Upper lobe of right lung (tissue), 1 donor: ENCODE results near the gene HS2ST1. TPM values are rescaled to one million over a fixed set of nuclear protein-coding genes. Genes with fewer than 3 reads are reported as not detected.
"Not testable (repeated sequence)": the region's sequence is repeated elsewhere in the genome, so short reads cannot be mapped to it uniquely, and the experiment has no call there.

Experiments used
- ATAC-seq: fragments of 200-7000 bp; cut with Tn5 transposase; one replicate; pipeline ENCODE4 v1.9.1; 2020; ENCODE audit warnings: mild to moderate bottlenecking, moderate library complexity
- DNase-seq: peaks from one replicate; pipeline ENCODE4 v3.0.0-alpha.2; 2020
- H3K27ac ChIP-seq: fragments of 200-600 bp; one replicate; pipeline ENCODE4 v1.8.0; 2022
- H3K27me3 ChIP-seq: fragments of 200-600 bp; one replicate; pipeline ENCODE4 v1.8.0; 2022; ENCODE audit warnings: mild to moderate bottlenecking
- H3K36me3 ChIP-seq: fragments of 200-600 bp; one replicate; pipeline ENCODE4 v1.8.0; 2022
- H3K4me1 ChIP-seq: fragments of 200-600 bp; one replicate; pipeline ENCODE4 v1.8.0; 2022
- H3K4me3 ChIP-seq: fragments of 200-600 bp; one replicate; pipeline ENCODE4 v1.8.0; 2022; ENCODE audit warnings: mild to moderate bottlenecking
- H3K9me3 ChIP-seq: fragments of 200-600 bp; one replicate; pipeline ENCODE4 v1.8.0; 2022
- CTCF ChIP-seq: fragments of 200-600 bp; IDR thresholded peaks from one replicate; pipeline ENCODE4 v1.8.0; 2022; ENCODE audit warnings: antibody characterized with exemption
- intact Hi-C: fragments of 100-400 bp; cut with DNase I; formaldehyde crosslinking; loops from one replicate; pipeline ENCODE4 v1.11.0; 2022
- total RNA-seq: library from RNA; stranded (reverse); fragmentation: NEBNext Ultra II Directional; extraction: Animal tissue kit (Norgen Biotek cat#: 25700); gene quantifications from one replicate; pipeline ENCODE4 v1.2.1, GENCODE V29; 2021
- donor health status: DM: no; HTN: yes; CAD: no; lungs with severe emphysema.

The HS2ST1 gene
- total RNA-seq, 1 donor from 2014 or later: 19.9 TPM

GRCh38 chr1:86951430-86951829, 37.0 kb downstream of the HS2ST1 start:
- ATAC-seq (no peak), DNase-seq (no peak)
- no peaks in the 10 kb centered on the region for H3K27me3 ChIP-seq
- no peak overlapping the region for H3K4me3 ChIP-seq
- intact Hi-C loops: no loop called here
- H3K36me3 ChIP-seq: no peaks in the 10 kb centered on the region
- TF ChIP-seq CTCF: no peak
- no peaks in the 10 kb centered on the region for H3K4me1 ChIP-seq
- no peaks in the 10 kb centered on the region for H3K9me3 ChIP-seq
- H3K27ac ChIP-seq: no peak overlapping the region

- H3K27ac ChIP-seq: no peak overlapping the region
- DNase-seq (no peak), ATAC-seq (peak; percentile 83)
- no peaks in the 10 kb centered on the region for H3K27me3 ChIP-seq
- intact Hi-C loops: no loop called here
- H3K4me3 ChIP-seq: peak overlapping the region; percentile 9
- no peaks in the 10 kb centered on the region for H3K4me1 ChIP-seq
- H3K9me3 ChIP-seq: no peaks in the 10 kb centered on the region
- TF ChIP-seq CTCF: no peak
- H3K36me3 ChIP-seq: no peaks in the 10 kb centered on the region
These were observed 38.7 kb downstream of the HS2ST1 start for GRCh38 chr1:86953167-86953566.

DNA sequence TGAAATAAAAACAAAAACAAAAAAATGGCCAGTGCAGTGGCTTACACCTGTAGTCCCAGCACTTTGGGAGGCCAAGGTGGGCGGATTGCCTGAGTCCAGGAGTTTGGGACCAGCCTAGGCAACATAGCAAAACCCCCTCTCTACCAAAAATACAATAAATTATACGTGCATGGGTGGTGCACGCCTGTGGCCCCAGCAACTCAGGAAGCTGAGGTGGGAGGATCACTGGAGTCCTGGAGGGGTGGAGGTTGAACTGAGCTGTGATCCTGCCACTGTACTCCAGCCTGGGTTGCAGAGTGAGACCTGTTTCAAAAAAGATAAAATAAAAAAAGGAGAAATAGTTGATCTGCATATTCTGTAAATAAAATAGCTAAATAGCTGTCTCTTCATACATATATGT, 41.2 kb downstream of the HS2ST1 start:
- Histone ChIP-seq H3K36me3 (no peaks in the 10 kb centered on the region), H3K27me3 (no peaks in the 10 kb centered on the region), H3K4me1 (no peaks in the 10 kb centered on the region), H3K9me3 (no peaks in the 10 kb centered on the region), H3K27ac (no peak overlapping the region), H3K4me3 (no peak overlapping the region)
- DNase-seq (no peak), ATAC-seq (no peak)
- intact Hi-C loops: no loop called here
- TF ChIP-seq CTCF: no peak

DNA sequence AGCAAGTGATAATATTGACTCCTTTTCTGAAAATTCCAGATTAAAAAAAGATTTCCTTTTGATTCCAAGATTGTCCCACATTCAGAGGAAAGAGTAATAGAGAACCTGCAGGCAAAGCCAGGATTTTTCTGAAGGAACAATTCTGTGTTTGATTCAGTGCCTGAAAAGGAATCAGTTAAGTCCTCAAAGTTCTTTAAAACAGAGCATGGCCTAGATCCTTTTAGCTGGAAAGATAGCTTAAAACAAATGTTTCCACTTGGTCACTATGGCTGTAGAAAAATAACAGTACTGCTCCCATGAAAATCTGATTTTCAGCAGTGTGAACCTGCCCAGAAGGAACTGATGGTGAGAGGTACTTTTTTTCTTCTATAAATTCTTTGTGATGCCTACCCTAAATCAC, 41.8 kb downstream of the HS2ST1 start:
- TF ChIP-seq CTCF: no peak
- no peak overlapping the region for H3K27ac ChIP-seq
- intact Hi-C loops: no loop called here
- no peaks in the 10 kb centered on the region for H3K36me3 ChIP-seq
- H3K4me1 ChIP-seq: no peaks in the 10 kb centered on the region
- no peak overlapping the region for H3K4me3 ChIP-seq
- no peaks in the 10 kb centered on the region for H3K27me3 ChIP-seq
- ATAC-seq: no peak
- no peaks in the 10 kb centered on the region for H3K9me3 ChIP-seq
- no peak for DNase-seq

- no peaks in the 10 kb centered on the region for H3K4me1 ChIP-seq
- TF ChIP-seq CTCF: no peak
- no peak overlapping the region for H3K27ac ChIP-seq
- DNase-seq (no peak), ATAC-seq (no peak)
- no peaks in the 10 kb centered on the region for H3K9me3 ChIP-seq
- intact Hi-C loops: no loop called here
- no peaks in the 10 kb centered on the region for H3K27me3 ChIP-seq
- no peak overlapping the region for H3K4me3 ChIP-seq
- H3K36me3 ChIP-seq: no peaks in the 10 kb centered on the region
These were observed 42.8 kb downstream of the HS2ST1 start for GRCh38 chr1:86957221-86957620.

GRCh38 chr1:86960548-86960947, 46.1 kb downstream of the HS2ST1 start:
- H3K9me3 ChIP-seq: no peaks in the 10 kb centered on the region
- H3K4me1 ChIP-seq: no peaks in the 10 kb centered on the region
- H3K36me3 ChIP-seq: no peaks in the 10 kb centered on the region
- H3K4me3 ChIP-seq: no peak overlapping the region
- TF ChIP-seq CTCF: no peak
- no peak for DNase-seq
- H3K27ac ChIP-seq: no peak overlapping the region
- intact Hi-C loops: no loop called here
- no peaks in the 10 kb centered on the region for H3K27me3 ChIP-seq
- ATAC-seq: no peak

DNA sequence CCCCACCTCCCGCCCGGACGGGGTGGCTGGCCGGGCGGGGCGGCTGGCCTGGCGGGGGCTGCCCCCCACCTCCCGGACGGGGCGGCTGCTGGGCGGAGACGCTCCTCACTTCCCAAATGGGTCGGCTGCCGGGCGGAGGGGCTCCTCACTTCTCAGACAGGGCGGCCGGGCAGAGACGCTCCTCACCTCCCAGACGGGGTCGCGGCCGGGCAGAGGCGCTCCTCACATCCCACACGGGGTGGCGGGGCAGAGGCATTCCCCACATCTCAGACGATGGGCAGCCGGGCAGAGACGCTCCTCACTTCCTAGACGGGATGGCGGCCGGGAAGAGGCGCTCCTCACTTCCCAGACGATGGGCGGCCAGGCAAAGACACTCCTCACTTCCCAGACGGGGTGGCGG, 49.4 kb downstream of the HS2ST1 start:
- H3K27me3 ChIP-seq, H3K27ac ChIP-seq, DNase-seq, H3K4me3 ChIP-seq, H3K9me3 ChIP-seq, H3K4me1 ChIP-seq, ATAC-seq, intact Hi-C loops, H3K36me3 ChIP-seq: not testable (repeated sequence)
